SK-N-SH (cell line): Measurements from ENCODE around the gene ZNF768. TPM values are rescaled to one million over a fixed set of nuclear protein-coding genes. Genes with fewer than 3 reads are reported as not detected.

Experiments used
- CTCF ChIA-PET: fragments of 300-600, 350-600 bp; formaldehyde crosslinking; extraction: SDS; loops from one replicate; lab custom pipeline; 2021; lab: Yijun Ruan, JAX
- POLR2A ChIA-PET: fragments of 350-600 bp; sonication (Branson Sonifier 250); formaldehyde crosslinking; extraction: SDS; loops from one replicate; lab custom pipeline; 2020; ENCODE audit warnings: antibody characterized with exemption, inconsistent platforms; lab: Yijun Ruan, JAX
- DNase-seq: peaks from one replicate; pipeline ENCODE4 v3.0.0; 2012
- H2AFZ ChIP-seq: fragments of 200-600 bp; sonication (generic); 2 replicates; pipeline ENCODE4 v1.8.1; 2016; ENCODE audit warnings: antibody characterized with exemption, mild to moderate bottlenecking, low read depth
- H3F3A ChIP-seq: fragments of 200-600 bp; sonication (generic); replicated peaks from 2 replicates; pipeline ENCODE3; 2016; ENCODE audit warnings: antibody characterized with exemption, mild to moderate bottlenecking; ENCODE audit not compliant: insufficient read depth
- H3K27ac ChIP-seq, 2 experiments: fragments of 200-500 bp in 1 of 2; fragments of 200-600 bp in 1 of 2; sonication (Bioruptor generic) in 1 of 2; sonication (generic), shearing (Covaris generic) in 1 of 2; 2 replicates each; pipeline versions ENCODE4 v1.5.1 to v1.6.1; 2014 to 2016; ENCODE audit warnings: low read depth in 2 of 2, inconsistent platforms in 1 of 2, low read length in 1 of 2, mild to moderate bottlenecking in 1 of 2, mixed read lengths in 1 of 2
- H3K27me3 ChIP-seq: fragments of 200-600 bp; sonication (generic), shearing (Covaris generic); 2 replicates; pipeline ENCODE4 v1.6.1; 2016; ENCODE audit warnings: mixed run types; ENCODE audit not compliant: insufficient read depth
- H3K36me3 ChIP-seq, 2 experiments: fragments of 200-500 bp in 1 of 2; fragments of 200-600 bp in 1 of 2; sonication (Bioruptor generic) in 1 of 2; sonication (generic) in 1 of 2; replicated peaks in 1 of 2; 2 replicates each; pipeline versions ENCODE3 to v1.5.1; 2014 to 2016; ENCODE audit warnings: low read length in 1 of 2, mild to moderate bottlenecking in 1 of 2; ENCODE audit not compliant: insufficient read depth in 2 of 2, control insufficient read depth in 1 of 2
- H3K4me1 ChIP-seq, 2 experiments: fragments of 200-500 bp in 1 of 2; fragments of 200-600 bp in 1 of 2; sonication (Bioruptor generic) in 1 of 2; sonication (generic), shearing (Covaris generic) in 1 of 2; 2 replicates each; pipeline versions ENCODE4 v1.5.1 to v1.6.1; 2014 to 2016; ENCODE audit warnings: low read depth in 1 of 2, low read length in 1 of 2, mixed run types in 1 of 2; ENCODE audit not compliant: insufficient read depth in 2 of 2, control insufficient read depth in 1 of 2
- H3K4me2 ChIP-seq: fragments of 200-600 bp; sonication (generic), shearing (Covaris generic); 2 replicates; pipeline ENCODE4 v1.6.1; 2017; ENCODE audit warnings: mixed run types
- H3K4me3 ChIP-seq, 2 experiments: fragments of 200-500 bp in 1 of 2; fragments of 200-600 bp in 1 of 2; sonication (Bioruptor generic) in 1 of 2; sonication (generic), shearing (Covaris generic) in 1 of 2; 2 replicates each; pipeline versions ENCODE4 v1.5.1 to v1.8.1; 2014 to 2016; ENCODE audit warnings: low read depth in 2 of 2, inconsistent platforms in 1 of 2, low read length in 1 of 2, mild to moderate bottlenecking in 1 of 2, mixed read lengths in 1 of 2, moderate library complexity in 1 of 2
- H3K79me2 ChIP-seq: fragments of 200-600 bp; sonication (generic); 2 replicates; pipeline ENCODE4 v1.8.1; 2017; ENCODE audit warnings: mild to moderate bottlenecking; ENCODE audit not compliant: insufficient read depth
- H3K9ac ChIP-seq: fragments of 200-600 bp; sonication (generic); 2 replicates; pipeline ENCODE4 v1.6.1; 2017; ENCODE audit warnings: mixed run types
- H3K9me2 ChIP-seq: fragments of 200-600 bp; sonication (generic); 2 replicates; pipeline ENCODE4 v1.6.1; 2017; ENCODE audit warnings: mixed run types
- H3K9me3 ChIP-seq: fragments of 200-600 bp; sonication (generic); 2 replicates; pipeline ENCODE4 v1.6.1; 2017; ENCODE audit warnings: mixed run types, mild to moderate bottlenecking, moderate library complexity
- H4K20me1 ChIP-seq: fragments of 200-600 bp; sonication (generic); 2 replicates; pipeline ENCODE4 v1.6.1; 2017; ENCODE audit warnings: mild to moderate bottlenecking, mixed run types; ENCODE audit not compliant: insufficient read depth
- CTCF ChIP-seq: fragments of 200-600 bp; sonication (generic); IDR thresholded peaks from 2 replicates; pipeline ENCODE4 v1.6.1; 2017; ENCODE audit warnings: antibody characterized with exemption, mild to moderate bottlenecking, moderate library complexity
- FOXJ3 ChIP-seq: sonication (generic); formaldehyde crosslinking; IDR thresholded peaks from 2 replicates; pipeline ENCODE4 v1.5.1; 2020; ENCODE audit warnings: mild to moderate bottlenecking, missing genetic modification reagents
- GABPA ChIP-seq: IDR thresholded peaks from 2 replicates; pipeline ENCODE4 v1.4.0; 2012; ENCODE audit warnings: low read depth, mild to moderate bottlenecking
- JUND ChIP-seq: IDR thresholded peaks from 2 replicates; pipeline ENCODE4 v1.4.0; 2012
- MAX ChIP-seq: IDR thresholded peaks from 2 replicates; pipeline ENCODE4 v1.4.0; 2012; ENCODE audit warnings: low read depth
- MEF2A ChIP-seq: IDR thresholded peaks from 2 replicates; pipeline ENCODE4 v1.4.0; 2012; ENCODE audit warnings: low read depth, borderline replicate concordance
- MXI1 ChIP-seq: IDR thresholded peaks from 2 replicates; pipeline ENCODE4 v1.6.1; 2012; ENCODE audit warnings: mild to moderate bottlenecking, low read depth, low read length, improper control_type of control experiment
- NRF1 ChIP-seq: IDR thresholded peaks from 2 replicates; pipeline ENCODE4 v1.6.1; 2012; ENCODE audit warnings: low read depth, mild to moderate bottlenecking, low read length
- POLR2AphosphoS5 ChIP-seq: IDR thresholded peaks from 2 replicates; pipeline ENCODE4 v1.6.1; 2012; ENCODE audit warnings: low read depth, low read length
- RAD21 ChIP-seq: IDR thresholded peaks from 2 replicates; pipeline ENCODE4 v1.6.1; 2012; ENCODE audit warnings: mild to moderate bottlenecking, low read length
- RCOR1 ChIP-seq: fragments of 150-350 bp; IDR thresholded peaks from 2 replicates; pipeline ENCODE4 v1.6.1; 2017; ENCODE audit warnings: antibody characterized with exemption, low read length
- SIN3A ChIP-seq: IDR thresholded peaks from 2 replicates; pipeline ENCODE4 v1.6.1; 2012; ENCODE audit warnings: low read depth, mild to moderate bottlenecking, low read length, moderate library complexity, borderline replicate concordance
- SMC3 ChIP-seq: IDR thresholded peaks from 2 replicates; pipeline ENCODE4 v1.6.1; 2012; ENCODE audit warnings: low read depth, low read length, improper control_type of control experiment
- USF1 ChIP-seq: IDR thresholded peaks from 2 replicates; pipeline ENCODE4 v1.4.0; 2012; ENCODE audit warnings: low read depth, borderline replicate concordance
- ZBTB33 ChIP-seq: IDR thresholded peaks from 2 replicates; pipeline ENCODE4 v1.4.0; 2012; ENCODE audit warnings: low read depth, borderline replicate concordance
- WGBS: methylation state at CpG from one replicate; pipeline ENCODE4 v1.1.6; 2017; ENCODE audit warnings: low lambda C conversion rate; 5-methylcytosine and 5-hydroxymethylcytosine counted together
- polyA plus RNA-seq, 3 experiments: library from polyadenylated mRNA; depleted of rRNA; stranded (reverse); fragments of >200 nt; gene quantifications; 2 replicates each; pipeline ENCODE4 v1.2.3, GENCODE V29; 2012

Gene ZNF768
- polyA plus RNA-seq, 1 of the 3 experiments (the other 2 are of a cell fraction): 26.0 TPM

- Histone ChIP-seq H3K27me3 (no peaks in the 10 kb centered on the region), H3K36me3 (peaks cover 10 to 11% of the 10 kb centered on the region in 2 experiments), H3F3A (peaks cover 7% of the 10 kb centered on the region), H3K9me2 (no peaks in the 10 kb centered on the region), H3K4me3 (peak overlapping the region; percentile 65 to 68), H3K27ac (peak overlapping the region in 1 of 2 experiments; percentile 91; a peak in 3 of 4 replicates), H4K20me1 (no peaks in the 10 kb centered on the region), H3K4me1 (peaks cover 8 to 17% of the 10 kb centered on the region in 2 experiments; a peak in 3 of 4 replicates), H3K4me2 (peak overlapping the region; percentile 83), H3K79me2 (peaks cover 16% of the 10 kb centered on the region), H3K9me3 (no peaks in the 10 kb centered on the region), H3K9ac (peak overlapping the region; percentile 89), H2AFZ (peak overlapping the region; percentile 94)
- CTCF ChIA-PET: interaction anchor here (0.7 to 2.6 kb wide), 22 partner anchors 9 to 112 kb away, joined by 3 to 19 read pairs (median 4); partner anchors contain the start of genes DCTPP1, ZNF688, ZNF764 and ZNF785
- POLR2A ChIA-PET: interaction anchor here (0.6 to 2.8 kb wide), 13 partner anchors 9 to 192 kb away, joined by 3 to 47 read pairs (median 3); partner anchors contain the start of genes DCTPP1, FBRS, ZNF688 and ZNF764
- TF ChIP-seq RAD21: peak; percentile 61
- TF ChIP-seq MAX: peak; percentile 76
- peak; percentile 66; the same call in 1 of the 2 replicates for TF ChIP-seq MXI1
- TF ChIP-seq POLR2AphosphoS5: 0 out of 2 replicates have a peak, but pooled peaks have one; percentile 18
- TF ChIP-seq CTCF: peak; percentile 45
- TF ChIP-seq JUND: no peak
- peak; percentile 32 for TF ChIP-seq SMC3
- no peak for TF ChIP-seq FOXJ3 (CRISPR knock-in tag)
- TF ChIP-seq RCOR1: no peak
- no peak for TF ChIP-seq GABPA
- peak; percentile 85 for DNase-seq
- WGBS: 75% methylated on average over 11 of the region's 12 CpGs
These were observed 9.4 kb upstream of the ZNF768 start for GRCh38 chr16:30535777-30536190.

- WGBS: 15% methylated on average over 18 of the region's 18 CpGs
- Histone ChIP-seq H3K4me1 (peaks cover 8 to 17% of the 10 kb centered on the region in 2 experiments; a peak in 3 of 4 replicates), H3K36me3 (peaks cover 10 to 14% of the 10 kb centered on the region in 2 experiments), H4K20me1 (no peaks in the 10 kb centered on the region), H3K4me2 (peak overlapping the region; percentile 83), H3K4me3 (peak overlapping the region; percentile 65 to 68), H3K9ac (peak overlapping the region; percentile 89), H2AFZ (peak overlapping the region; percentile 94), H3F3A (peaks cover 7% of the 10 kb centered on the region), H3K27me3 (no peaks in the 10 kb centered on the region), H3K79me2 (peaks cover 16% of the 10 kb centered on the region), H3K27ac (peak overlapping the region; percentile 81 to 91), H3K9me2 (no peaks in the 10 kb centered on the region), H3K9me3 (no peaks in the 10 kb centered on the region)
- TF ChIP-seq NRF1: 0 out of 2 replicates have a peak, but pooled peaks have one; percentile 1
- TF ChIP-seq MEF2A: no peak
- TF ChIP-seq MXI1: peak; percentile 48; the same call in 1 of the 2 replicates
- TF ChIP-seq MAX: peak; percentile 58; the same call in 1 of the 2 replicates
- no peak for TF ChIP-seq USF1
- no peak for TF ChIP-seq SIN3A
- no peak for TF ChIP-seq ZBTB33
- ChIA-PET CTCF (interaction anchor here (0.7 to 2.6 kb wide), 25 partner anchors 8 to 112 kb away, joined by 3 to 19 read pairs (median 4); partner anchors contain the start of genes DCTPP1, ZNF688, ZNF764 and ZNF785), POLR2A (interaction anchor here (0.6 to 2.8 kb wide), 11 partner anchors 8 to 123 kb away, joined by 3 to 47 read pairs (median 3); partner anchors contain the start of genes DCTPP1, FBRS, ZNF688 and ZNF764)
- DNase-seq: no peak
These were observed 8.9 kb upstream of the ZNF768 start for GRCh38 chr16:30535106-30535776.
